ENCODE data around the gene NINL.

GRCh38 chr20:25553819-25554296, 31.5 kb downstream of the NINL start:
- no peak for TF ChIP-seq CTCF (conservative IDR thresholded peaks at IDR 0.05; ENCODE audit: low read depth, low read length)
- TF ChIP-seq ELK1 (IDR thresholded peaks at IDR 0.05; ENCODE audit: borderline replicate concordance, low read depth, low read length) = no peak
- no peak for TF ChIP-seq SMC3 (IDR thresholded peaks at IDR 0.05; ENCODE audit: low read depth, low read length)
- TF ChIP-seq POLR2A (IDR thresholded peaks at IDR 0.05; ENCODE audit: low read depth, low read length) = no peak
